Activated T-helper 2 cell treated with anti-CD3 and anti-CD28 coated beads, Interferon-gamma antibody, Interleukin-2, Interleukin-4, amounts not matched to agents 10 μg/mL and 5 μg/mL and 100 μg/mL, durations not matched to agents 14 hours and 24 hours and 36 hours (primary cell): ENCODE results near the gene MRPL37. TPM values are rescaled to one million over a fixed set of nuclear protein-coding genes. Genes with fewer than 3 reads are reported as not detected.
A peak's percentile ranks its signal among the peaks of the same experiment; 100 is the strongest.

Experiments used
- DNase-seq: peaks from one replicate; pipeline ENCODE4 v3.0.0; 2021; ENCODE audit warnings: low spot score
- H3K27ac Mint-ChIP-seq: one replicate; pipeline ENCODE4 v1.8.0; 2021; ENCODE audit warnings: mixed read lengths
- H3K27me3 Mint-ChIP-seq: one replicate; pipeline ENCODE4 v1.8.0; 2021; ENCODE audit warnings: low read depth, mixed read lengths
- H3K36me3 Mint-ChIP-seq: one replicate; pipeline ENCODE4 v1.8.0; 2021; ENCODE audit warnings: low read depth, mixed read lengths
- H3K4me1 Mint-ChIP-seq: one replicate; pipeline ENCODE4 v1.8.0; 2021; ENCODE audit warnings: low read depth, mixed read lengths
- H3K4me3 Mint-ChIP-seq: one replicate; pipeline ENCODE4 v1.8.0; 2021; ENCODE audit warnings: low read depth, mild to moderate bottlenecking, moderate library complexity, mixed read lengths
- H3K9me3 Mint-ChIP-seq: one replicate; pipeline ENCODE4 v1.8.0; 2021; ENCODE audit warnings: mixed read lengths
- intact Hi-C: fragments of 100-400 bp; cut with micrococcal nuclease; formaldehyde crosslinking; loops from one replicate; pipeline ENCODE4 v1.15.1; 2023
- total RNA-seq: library from RNA; stranded (reverse); gene quantifications from 2 replicates; pipeline ENCODE4 v1.2.3, GENCODE V29; 2022

Gene MRPL37
- 130 and 134 TPM in 2 replicates for total RNA-seq

GRCh38 chr1:54199765-54200518 is at the start of gene MRPL37, which contains the start of gene CYB5RL:
Gene MRPL37, plus strand, starts transcription at chr1:54200167. Its CDS starts 77 bp downstream, at chr1:54200244.
Gene CYB5RL, minus strand, starts transcription at chr1:54200030. Its CDS starts 4,414 bp downstream, at chr1:54195616.
- peaks cover 34% of the 10 kb centered on the region for H3K36me3 Mint-ChIP-seq
- H3K9me3 Mint-ChIP-seq: no peaks in the 10 kb centered on the region
- intact Hi-C loops: loop anchor here (1.0 to 5.0 kb wide), 3 partner anchors 29 to 289 kb away; partner anchors contain the start of genes TCEANC2 and TMEM59
- peak within 1 kb of the TSS; percentile 90 for H3K4me3 Mint-ChIP-seq
- no peaks in the 10 kb centered on the region for H3K27me3 Mint-ChIP-seq
- H3K27ac Mint-ChIP-seq: peak within 1 kb of the TSS; percentile 80
- H3K4me1 Mint-ChIP-seq: peaks cover 31% of the 10 kb centered on the region
- DNase-seq: peak; percentile 88

GRCh38 chr1:54151013-54151412 is 49.0 kb upstream of the MRPL37 start:
- H3K9me3 Mint-ChIP-seq: no peaks in the 10 kb centered on the region
- DNase-seq: no peak
- H3K27me3 Mint-ChIP-seq: no peaks in the 10 kb centered on the region
- H3K4me1 Mint-ChIP-seq: no peaks in the 10 kb centered on the region
- no peak overlapping the region for H3K27ac Mint-ChIP-seq
- no peaks in the 10 kb centered on the region for H3K36me3 Mint-ChIP-seq
- H3K4me3 Mint-ChIP-seq: no peak overlapping the region
- intact Hi-C loops: no loop called here

- no peaks in the 10 kb centered on the region for H3K36me3 Mint-ChIP-seq
- intact Hi-C loops: no loop called here
- H3K9me3 Mint-ChIP-seq: no peaks in the 10 kb centered on the region
- no peaks in the 10 kb centered on the region for H3K27me3 Mint-ChIP-seq
- DNase-seq: no peak
- H3K4me3 Mint-ChIP-seq: no peak within 1 kb of the TSS
- H3K27ac Mint-ChIP-seq: no peak within 1 kb of the TSS
- H3K4me1 Mint-ChIP-seq: no peaks in the 10 kb centered on the region
Observed at GRCh38 chr1:54152696-54153095, 47.3 kb upstream of the MRPL37 start, which contains the start of gene CDCP2. Gene CDCP2, minus strand, starts transcription at chr1:54153000. Its CDS starts 78 bp downstream, at chr1:54152922.

DNA sequence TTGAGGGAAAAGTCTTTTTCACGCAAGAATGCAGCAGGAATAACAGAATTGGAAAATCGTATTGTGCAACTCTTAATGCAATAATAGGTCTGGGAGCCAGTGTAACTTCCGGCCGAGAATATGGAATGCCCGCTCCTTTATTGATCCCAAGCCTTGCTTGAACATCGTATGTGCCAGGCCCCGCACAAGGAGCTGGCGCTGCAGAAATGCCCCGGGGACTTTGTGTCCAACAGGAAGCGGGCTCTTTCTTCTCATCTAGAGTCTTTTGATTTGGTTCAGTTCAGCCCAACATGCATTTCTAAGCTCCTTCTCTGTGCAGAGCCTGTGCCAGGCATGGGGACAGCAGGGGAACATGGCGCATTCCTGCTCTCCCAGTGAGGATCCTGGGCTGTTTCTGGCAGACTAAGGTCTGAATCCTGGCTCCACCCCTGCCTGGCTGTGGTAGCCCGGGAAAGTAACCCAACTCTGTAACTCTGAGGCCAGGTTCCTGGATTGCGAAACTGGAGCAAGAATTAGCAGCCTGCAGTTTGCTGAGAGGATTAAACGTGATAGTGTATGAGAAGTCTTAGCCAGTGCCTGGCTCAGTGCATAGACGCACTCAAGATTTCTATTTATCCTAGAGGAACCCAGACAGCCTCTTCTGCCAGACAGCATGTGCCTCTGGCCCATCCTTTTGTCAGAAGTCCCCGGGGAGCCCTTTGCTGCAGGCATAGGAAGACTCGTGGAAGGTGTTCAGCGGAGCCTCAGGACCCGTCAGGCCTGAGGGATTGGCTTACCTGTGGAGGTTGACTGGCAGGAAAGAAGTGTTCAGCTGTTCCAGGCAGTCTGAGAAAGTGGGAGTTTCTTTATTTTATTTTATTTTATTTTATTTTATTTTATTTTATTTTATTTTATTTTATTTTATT is 46.2 kb upstream of the MRPL37 start:
- Mint-ChIP-seq H3K4me1 (no peaks in the 10 kb centered on the region), H3K27ac (no peak overlapping the region), H3K36me3 (no peaks in the 10 kb centered on the region), H3K27me3 (no peaks in the 10 kb centered on the region), H3K4me3 (no peak overlapping the region), H3K9me3 (no peaks in the 10 kb centered on the region)
- no peak for DNase-seq
- intact Hi-C loops: no loop called here

GRCh38 chr1:54156201-54156600 is 43.8 kb upstream of the MRPL37 start:
- intact Hi-C loops: no loop called here
- Mint-ChIP-seq H3K36me3 (no peaks in the 10 kb centered on the region), H3K4me3 (no peak overlapping the region), H3K4me1 (no peaks in the 10 kb centered on the region), H3K27ac (no peak overlapping the region), H3K9me3 (no peaks in the 10 kb centered on the region), H3K27me3 (no peaks in the 10 kb centered on the region)
- DNase-seq: no peak

DNA sequence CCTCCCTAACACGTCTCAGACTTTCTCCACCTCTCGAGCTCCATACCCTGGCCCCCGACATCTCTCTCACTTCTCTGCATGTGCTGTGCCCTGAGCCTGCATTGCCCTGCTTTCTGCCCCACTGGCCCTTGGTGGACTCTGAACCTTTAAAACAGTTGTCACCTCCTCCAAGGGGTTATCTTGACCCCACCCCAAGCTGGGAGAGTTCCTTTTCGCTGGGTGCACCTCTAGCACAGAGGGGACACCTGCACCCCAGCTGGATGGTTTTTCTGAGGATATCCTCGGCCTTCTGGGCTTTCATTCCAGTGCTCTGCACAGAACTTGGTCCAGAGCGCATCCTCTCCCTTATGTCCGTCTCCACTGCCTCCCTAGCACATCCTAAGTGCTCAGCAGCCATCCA is 43.0 kb upstream of the MRPL37 start:
- no peak for DNase-seq
- H3K4me1 Mint-ChIP-seq: no peaks in the 10 kb centered on the region
- intact Hi-C loops: no loop called here
- no peak overlapping the region for H3K4me3 Mint-ChIP-seq
- no peaks in the 10 kb centered on the region for H3K36me3 Mint-ChIP-seq
- H3K27me3 Mint-ChIP-seq: no peaks in the 10 kb centered on the region
- H3K9me3 Mint-ChIP-seq: no peaks in the 10 kb centered on the region
- H3K27ac Mint-ChIP-seq: no peak overlapping the region

DNA sequence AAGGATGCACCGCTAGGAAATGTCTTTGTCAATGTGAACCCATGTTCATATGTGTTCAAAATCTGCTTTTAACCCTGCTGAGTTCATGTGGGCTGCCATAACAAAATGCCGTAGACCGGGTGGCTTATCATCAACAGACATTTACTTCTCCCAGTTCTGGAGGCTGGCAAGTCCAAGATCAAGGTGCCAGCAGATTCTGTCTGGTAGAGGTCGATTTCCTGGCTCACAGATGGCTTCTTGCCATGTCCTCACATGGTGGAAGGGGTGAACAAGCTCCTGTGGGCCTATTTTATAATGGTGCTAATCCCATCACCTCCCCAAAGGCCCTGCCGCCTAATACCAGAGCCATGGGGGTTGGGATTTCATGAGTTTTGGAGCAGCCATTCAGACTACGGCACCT is 42.6 kb upstream of the MRPL37 start:
- no peaks in the 10 kb centered on the region for H3K36me3 Mint-ChIP-seq
- no peak overlapping the region for H3K27ac Mint-ChIP-seq
- H3K27me3 Mint-ChIP-seq: no peaks in the 10 kb centered on the region
- H3K4me3 Mint-ChIP-seq: no peak overlapping the region
- no peak for DNase-seq
- H3K9me3 Mint-ChIP-seq: no peaks in the 10 kb centered on the region
- intact Hi-C loops: no loop called here
- H3K4me1 Mint-ChIP-seq: no peaks in the 10 kb centered on the region

DNA sequence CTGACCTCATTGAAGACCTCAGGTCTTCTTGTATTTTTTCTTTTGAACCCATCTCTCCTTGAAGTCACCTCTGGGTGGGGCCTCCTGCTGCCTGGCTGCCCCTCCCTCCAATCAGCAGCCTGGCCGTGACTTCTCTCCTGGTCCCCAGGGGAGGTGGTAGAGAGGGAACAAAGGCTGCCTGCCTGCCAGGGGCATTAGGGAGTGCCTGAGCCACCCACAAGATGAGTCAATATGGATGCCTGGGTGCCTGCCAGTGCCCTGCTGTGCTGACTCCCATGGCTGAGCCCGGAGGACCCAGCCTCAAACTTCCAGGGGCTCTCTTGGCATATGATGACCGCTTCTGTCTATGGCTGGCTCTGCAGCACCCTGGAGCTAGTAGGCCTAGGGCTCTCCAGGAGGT is 41.9 kb upstream of the MRPL37 start:
- H3K27ac Mint-ChIP-seq: no peak overlapping the region
- no peaks in the 10 kb centered on the region for H3K4me1 Mint-ChIP-seq
- no peaks in the 10 kb centered on the region for H3K27me3 Mint-ChIP-seq
- no peaks in the 10 kb centered on the region for H3K36me3 Mint-ChIP-seq
- no peak overlapping the region for H3K4me3 Mint-ChIP-seq
- DNase-seq: no peak
- no peaks in the 10 kb centered on the region for H3K9me3 Mint-ChIP-seq
- intact Hi-C loops: no loop called here

DNA sequence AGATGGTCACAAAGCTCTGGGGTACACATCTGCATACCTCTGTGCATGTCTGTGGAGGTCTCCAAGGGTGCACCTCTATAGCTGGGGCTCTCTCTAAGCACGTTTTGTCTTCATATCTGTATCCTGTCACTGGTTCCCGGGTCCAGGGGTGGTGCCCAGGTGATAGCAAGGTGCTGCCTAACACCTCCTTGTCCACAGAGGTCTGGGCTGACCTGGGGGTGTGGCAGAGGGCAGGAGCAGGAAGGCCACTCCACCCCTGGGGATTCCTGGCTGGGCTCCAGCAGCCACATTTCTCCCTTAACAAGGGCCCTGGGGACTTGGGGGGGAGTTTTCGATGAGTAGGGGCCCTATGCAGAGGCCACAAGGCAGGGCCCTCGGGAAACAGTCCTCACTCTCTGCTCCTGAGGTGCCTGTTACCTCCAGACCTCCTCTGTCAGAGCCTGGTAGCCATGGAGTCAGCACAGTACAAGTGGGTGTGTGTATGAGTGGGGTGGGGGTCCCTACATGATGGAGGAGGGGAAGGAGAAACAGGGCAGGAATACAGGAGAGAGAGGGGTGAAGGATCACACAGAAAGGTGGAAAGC is 40.1 kb upstream of the MRPL37 start:
- Mint-ChIP-seq H3K9me3 (no peaks in the 10 kb centered on the region), H3K27ac (no peak overlapping the region), H3K4me1 (no peaks in the 10 kb centered on the region), H3K27me3 (no peaks in the 10 kb centered on the region), H3K4me3 (no peak overlapping the region), H3K36me3 (no peaks in the 10 kb centered on the region)
- no peak for DNase-seq
- intact Hi-C loops: no loop called here

DNA sequence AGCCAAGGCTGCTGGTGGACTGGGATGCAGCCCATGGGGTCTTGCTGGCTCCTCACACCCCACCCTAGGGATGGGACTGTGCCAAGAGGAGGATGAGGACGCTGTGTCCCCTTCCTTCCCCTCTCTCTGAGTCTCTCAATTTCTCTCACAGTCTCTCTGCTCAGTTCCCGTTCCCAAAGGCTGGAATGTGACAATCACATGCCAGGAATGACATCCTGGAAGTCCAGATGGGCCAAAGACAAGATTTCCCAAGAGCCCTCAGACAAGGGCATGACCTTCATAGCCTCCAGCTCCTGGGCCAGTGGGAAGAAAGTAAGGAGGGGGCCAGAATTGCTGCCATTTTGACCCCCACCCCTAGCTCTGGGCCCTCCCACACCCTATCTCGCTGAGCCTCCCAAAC is 39.6 kb upstream of the MRPL37 start:
- DNase-seq: no peak
- Mint-ChIP-seq H3K4me3 (no peak overlapping the region), H3K27me3 (no peaks in the 10 kb centered on the region), H3K9me3 (no peaks in the 10 kb centered on the region), H3K36me3 (no peaks in the 10 kb centered on the region), H3K27ac (no peak overlapping the region), H3K4me1 (no peaks in the 10 kb centered on the region)
- intact Hi-C loops: no loop called here

DNA sequence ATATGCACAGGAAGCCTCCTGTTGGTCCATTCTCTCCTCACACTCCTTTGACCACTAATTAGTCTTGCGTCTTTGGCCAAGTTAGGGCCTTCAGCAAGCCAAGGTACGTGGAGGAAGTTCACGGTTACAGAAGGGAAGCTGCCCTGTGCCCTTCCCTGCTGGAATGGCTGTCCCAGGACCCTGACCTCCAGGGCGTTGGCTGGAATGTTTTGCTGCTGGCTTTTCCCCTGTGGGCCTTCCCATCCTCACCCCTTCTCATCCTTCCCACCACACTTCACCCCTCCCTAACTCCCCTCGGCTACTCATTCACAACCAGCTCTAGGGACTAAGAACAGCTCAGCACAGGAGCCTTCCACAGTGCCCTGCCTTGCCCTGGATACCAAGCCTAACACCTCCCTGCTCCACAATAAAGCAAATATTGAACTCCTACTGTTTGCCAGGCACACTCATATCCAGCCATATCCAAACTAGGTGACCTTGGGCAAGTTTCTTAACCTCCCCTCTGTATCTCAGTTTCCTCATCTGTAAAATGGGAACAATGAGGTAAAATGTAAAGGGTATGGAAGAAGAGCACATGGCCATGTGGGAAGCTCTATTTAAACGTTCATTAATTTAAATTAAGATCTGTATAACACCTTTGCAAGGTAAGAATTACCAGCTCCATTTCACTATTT is 38.3 kb upstream of the MRPL37 start:
- no peaks in the 10 kb centered on the region for H3K9me3 Mint-ChIP-seq
- no peaks in the 10 kb centered on the region for H3K36me3 Mint-ChIP-seq
- no peaks in the 10 kb centered on the region for H3K27me3 Mint-ChIP-seq
- no peak overlapping the region for H3K27ac Mint-ChIP-seq
- no peak overlapping the region for H3K4me3 Mint-ChIP-seq
- H3K4me1 Mint-ChIP-seq: no peaks in the 10 kb centered on the region
- DNase-seq: no peak
- intact Hi-C loops: no loop called here

GRCh38 chr1:54163051-54163450 is 36.9 kb upstream of the MRPL37 start:
- Mint-ChIP-seq H3K4me1 (no peaks in the 10 kb centered on the region), H3K9me3 (no peaks in the 10 kb centered on the region), H3K27me3 (no peaks in the 10 kb centered on the region), H3K4me3 (no peak overlapping the region), H3K36me3 (no peaks in the 10 kb centered on the region), H3K27ac (no peak overlapping the region)
- intact Hi-C loops: no loop called here
- DNase-seq: no peak
